Dedifferentiated amniotic fluid mesenchymal stem cell (primary cell): Measurements from ENCODE around the gene ARMH2.
"Not testable (repeated sequence)": the region's sequence is repeated elsewhere in the genome, so short reads cannot be mapped to it uniquely, and the experiment has no call there.

ENCODE experiments used
- DNase-seq: peaks from one replicate; pipeline ENCODE4 v3.0.0-alpha.2; 2016; ENCODE audit errors: extremely low spot score

The ARMH2 gene

DNA sequence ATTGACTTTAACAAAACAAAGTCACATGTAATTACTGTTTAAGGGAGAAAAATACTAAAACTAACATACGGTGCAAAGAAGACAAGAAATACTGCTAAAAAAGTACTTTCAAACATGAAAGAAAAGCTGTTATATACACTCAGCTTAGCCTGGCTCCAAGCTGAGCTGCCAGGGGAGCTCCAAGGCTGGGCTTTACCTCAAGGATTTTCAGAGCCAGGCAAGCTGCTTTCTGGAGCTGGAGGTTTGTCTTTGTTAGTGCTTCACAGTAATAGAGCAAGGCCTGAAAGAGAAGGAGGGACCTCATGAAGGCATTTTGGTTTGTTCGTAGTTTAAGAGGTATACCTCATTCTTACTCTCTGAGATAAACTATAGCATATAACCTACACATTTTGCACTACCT is 19.6 kb upstream of the ARMH2 start:
- DNase-seq, result no peak

- DNase-seq, result no peak
Observed at GRCh38 chr6:24809728-24810127, 11.0 kb upstream of the ARMH2 start.

DNA sequence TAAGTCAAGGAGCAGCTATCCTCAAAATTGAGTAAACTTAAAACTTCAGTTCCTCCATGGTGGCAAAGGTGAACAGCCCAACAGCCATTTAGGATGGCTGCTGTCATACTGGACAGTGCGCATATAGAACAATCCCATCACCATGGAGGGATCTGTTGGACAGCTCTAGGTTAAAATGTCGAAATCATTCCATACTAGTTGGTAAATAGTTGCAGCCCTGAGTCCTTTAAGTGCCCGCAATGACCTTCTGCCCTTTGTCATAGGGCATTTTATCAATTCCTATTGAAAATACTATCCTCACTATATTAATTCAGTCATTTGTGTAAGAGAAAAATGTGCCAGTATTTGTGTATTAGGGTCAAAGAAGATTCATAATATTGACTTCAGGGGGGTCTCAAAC is 8.9 kb upstream of the ARMH2 start:
- DNase-seq, result no peak

DNA sequence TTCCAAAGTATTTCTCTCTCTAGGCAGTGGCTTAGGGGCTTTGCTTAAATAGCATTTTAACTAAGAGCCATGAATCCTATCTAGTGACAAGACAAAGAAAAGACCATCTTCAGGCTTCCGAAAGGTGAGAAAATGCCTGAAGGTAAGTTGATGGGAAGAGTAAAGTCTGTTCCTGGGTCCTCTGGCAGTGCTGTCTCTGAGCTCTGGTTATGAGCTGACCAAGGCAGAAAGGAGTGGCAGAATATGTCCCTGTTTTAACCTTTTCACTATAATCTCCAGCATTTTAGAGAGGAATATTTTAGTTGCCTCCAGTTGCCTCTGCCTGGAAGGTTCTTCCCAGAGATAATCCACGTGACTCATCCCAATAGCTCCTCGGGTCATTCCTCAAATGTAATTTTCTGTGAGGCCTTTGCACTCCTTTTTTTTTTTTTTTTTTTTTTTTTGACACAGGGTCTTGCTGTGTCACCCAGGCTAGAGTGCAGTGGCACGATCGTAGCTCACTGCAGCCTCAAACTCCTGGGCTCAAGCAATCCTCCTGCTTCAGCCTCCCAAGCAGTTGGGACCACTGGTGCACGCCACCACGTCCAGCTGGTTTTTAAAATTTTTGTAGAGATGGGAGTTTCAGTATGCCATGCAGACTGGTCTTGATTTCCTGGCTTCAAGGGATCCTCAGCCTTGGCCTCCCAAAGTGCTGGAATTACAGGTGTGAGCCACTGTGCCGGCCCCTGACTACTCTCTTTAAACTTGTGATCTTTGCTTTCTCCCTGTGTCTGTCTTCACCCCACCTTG is 3.7 kb upstream of the ARMH2 start:
- DNase-seq, result no peak

GRCh38 chr6:24799541-24799915 is 811 bp upstream of the ARMH2 start:
- DNase-seq, result no peak

DNA sequence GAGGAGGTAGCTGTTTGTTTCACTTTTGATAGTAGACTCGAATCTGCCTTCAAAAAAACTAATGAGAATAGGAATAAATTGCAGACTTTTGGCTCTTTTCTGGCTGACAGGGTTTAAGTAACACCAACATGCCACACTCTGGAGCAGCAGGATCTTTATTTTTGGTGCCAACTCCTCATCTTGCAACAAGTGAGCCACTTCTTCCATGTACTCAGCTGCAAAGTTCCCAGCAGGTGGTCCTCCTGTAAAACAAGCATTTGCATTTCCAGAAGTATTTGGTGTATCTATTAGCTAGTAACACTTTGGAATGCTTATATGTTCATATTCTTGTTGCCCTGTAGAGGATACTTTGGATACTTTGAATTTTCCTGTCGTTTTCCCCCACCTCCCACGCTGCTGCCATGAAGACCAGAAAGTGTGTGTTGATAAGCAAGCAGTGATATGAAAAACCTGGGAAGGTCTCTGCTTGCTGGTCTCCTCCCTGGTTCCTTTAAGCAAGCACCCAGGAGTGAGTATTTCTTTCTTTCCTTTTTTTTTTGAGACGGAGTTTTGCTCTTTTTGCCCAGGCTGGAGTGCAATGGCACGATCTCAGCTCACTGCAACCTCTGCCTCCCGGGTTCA is 1.0 kb downstream of the ARMH2 start:
- no peak for DNase-seq

DNA sequence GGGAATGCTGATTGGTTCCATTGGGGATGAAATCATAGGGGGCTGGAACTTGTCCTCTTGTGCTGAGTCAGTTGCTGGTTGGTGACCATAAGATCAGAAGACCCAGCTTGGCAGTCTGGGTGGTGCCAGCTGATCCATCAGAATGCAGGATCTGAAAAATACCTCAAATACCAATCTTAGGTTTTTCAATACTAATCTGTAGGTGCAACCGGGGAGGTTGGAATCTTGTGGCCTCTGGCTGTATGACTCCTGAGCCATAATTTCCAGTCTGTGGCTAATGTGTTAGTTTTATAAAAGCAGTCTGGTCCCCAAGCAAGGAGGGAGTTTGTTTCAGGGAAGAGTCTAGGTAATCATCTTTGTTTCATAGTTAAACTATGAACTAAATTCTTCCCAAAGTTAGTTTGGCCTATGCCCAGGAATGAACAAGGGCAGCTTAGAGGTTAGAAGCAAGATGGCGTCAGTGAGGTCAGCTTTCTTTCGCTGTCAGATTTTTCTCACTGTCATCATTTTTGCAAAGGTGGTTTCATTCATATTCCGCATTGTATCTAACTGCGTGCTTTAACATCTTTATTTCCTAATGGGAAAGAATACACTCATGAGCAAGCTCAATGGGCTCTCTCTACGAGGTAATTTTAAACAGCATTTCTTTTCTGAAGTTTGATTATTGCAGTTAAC is 2.0 kb downstream of the ARMH2 start:
- no peak for DNase-seq

DNA sequence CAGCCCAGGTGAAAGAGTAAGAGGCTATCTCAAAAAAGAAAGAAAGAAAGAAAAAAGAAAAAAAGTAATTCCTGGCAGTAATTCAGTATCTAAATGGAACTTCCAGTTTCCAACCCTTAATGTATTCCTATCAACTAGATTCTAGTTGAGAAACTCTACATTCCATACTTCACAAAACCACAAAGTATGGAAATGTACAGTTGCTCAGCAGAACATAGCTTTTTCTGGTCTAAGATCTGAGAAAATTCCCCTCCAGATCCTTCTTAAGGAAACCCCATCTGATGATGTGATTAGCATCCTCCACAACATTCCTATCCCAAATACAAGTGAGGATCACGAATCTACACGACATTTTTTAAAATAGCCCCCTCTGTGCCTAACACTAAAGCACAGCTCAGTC is 3.6 kb downstream of the ARMH2 start:
- DNase-seq, result no peak

DNA sequence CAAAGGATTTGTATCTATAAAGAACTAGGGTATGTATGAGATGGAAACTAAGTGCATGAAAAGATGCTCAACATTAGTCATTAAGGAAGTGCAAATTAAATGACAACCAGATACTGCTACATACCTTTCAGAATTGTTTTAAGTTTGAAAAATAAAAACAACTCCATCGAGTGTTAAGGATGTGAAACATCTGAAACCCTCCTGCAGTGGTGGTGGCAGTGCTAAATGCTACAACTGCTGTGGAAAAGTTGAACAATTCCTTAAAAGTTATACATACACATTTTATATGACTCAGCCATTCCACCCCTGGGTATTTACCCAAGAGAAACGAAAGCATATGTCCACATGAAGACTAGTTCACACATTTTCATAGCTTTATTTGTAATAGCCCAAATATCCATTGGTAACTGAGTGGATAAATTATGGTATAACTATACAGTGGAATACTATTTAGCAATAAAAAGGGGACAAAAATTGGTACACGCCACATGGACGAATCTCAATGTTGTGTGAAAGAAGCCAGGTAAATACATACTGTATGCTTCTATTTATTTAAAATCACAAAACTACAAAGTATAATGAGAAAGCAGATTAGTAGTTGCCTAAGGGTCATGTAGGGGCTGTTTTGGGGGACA is 10.6 kb downstream of the ARMH2 start:
- no peak for DNase-seq

DNA sequence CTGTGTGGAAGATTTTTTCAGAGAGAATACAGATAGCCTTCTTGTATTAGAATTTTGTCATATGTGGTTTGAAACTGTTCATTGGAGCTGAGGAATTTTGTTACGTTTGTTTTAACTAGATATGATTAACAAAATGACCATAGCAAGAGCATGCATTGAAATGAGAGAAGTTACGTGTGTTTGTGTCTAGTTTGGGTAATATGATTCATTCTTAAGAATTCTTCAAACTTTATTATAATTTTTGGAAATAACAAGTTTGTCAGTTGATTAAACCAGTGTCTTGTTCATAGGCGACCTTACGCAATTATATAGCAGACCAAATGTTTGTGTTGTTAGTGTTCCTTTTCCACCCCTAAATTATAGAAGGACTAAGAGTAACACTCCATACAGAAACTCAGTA is 18.5 kb downstream of the ARMH2 start:
- DNase-seq, result no peak

DNA sequence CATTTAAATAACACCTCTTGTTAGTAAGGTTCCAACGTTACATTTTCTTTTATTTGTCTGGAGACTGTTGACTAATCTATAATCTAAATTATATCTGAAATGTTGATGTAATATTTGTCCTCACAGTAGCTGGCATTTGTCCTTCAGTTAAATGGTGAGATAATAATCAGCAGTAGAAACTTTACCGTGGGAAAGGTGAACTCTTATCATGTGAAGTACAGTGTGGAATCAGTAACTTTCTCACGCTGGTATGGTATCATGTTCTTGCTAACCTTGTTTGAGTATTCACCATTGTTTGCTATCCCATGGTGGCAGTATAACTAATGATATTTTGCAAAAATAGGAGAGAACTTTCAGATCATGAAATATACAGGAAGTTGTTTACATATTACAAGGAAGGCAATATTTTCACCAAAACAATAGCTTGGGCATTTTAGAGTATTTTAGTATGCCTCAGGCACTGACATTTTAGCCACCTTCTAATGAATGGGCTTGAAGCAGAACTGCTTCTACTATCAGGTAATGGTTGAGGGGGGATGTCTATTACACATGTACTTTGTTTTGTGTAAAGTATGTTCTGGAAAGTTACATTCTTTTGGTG is 19.2 kb downstream of the ARMH2 start:
- no peak for DNase-seq

GRCh38 chr6:24778878-24779277 is 19.8 kb downstream of the ARMH2 start:
- DNase-seq, result no peak

- no peak for DNase-seq
Observed at GRCh38 chr6:24778121-24778520, 20.6 kb downstream of the ARMH2 start.

GRCh38 chr6:24777227-24777626 is 21.5 kb downstream of the ARMH2 start:
- no peak for DNase-seq

- DNase-seq, result peak; percentile 21
Observed at GRCh38 chr6:24775520-24776058, 23.1 kb downstream of the ARMH2 start.

DNA sequence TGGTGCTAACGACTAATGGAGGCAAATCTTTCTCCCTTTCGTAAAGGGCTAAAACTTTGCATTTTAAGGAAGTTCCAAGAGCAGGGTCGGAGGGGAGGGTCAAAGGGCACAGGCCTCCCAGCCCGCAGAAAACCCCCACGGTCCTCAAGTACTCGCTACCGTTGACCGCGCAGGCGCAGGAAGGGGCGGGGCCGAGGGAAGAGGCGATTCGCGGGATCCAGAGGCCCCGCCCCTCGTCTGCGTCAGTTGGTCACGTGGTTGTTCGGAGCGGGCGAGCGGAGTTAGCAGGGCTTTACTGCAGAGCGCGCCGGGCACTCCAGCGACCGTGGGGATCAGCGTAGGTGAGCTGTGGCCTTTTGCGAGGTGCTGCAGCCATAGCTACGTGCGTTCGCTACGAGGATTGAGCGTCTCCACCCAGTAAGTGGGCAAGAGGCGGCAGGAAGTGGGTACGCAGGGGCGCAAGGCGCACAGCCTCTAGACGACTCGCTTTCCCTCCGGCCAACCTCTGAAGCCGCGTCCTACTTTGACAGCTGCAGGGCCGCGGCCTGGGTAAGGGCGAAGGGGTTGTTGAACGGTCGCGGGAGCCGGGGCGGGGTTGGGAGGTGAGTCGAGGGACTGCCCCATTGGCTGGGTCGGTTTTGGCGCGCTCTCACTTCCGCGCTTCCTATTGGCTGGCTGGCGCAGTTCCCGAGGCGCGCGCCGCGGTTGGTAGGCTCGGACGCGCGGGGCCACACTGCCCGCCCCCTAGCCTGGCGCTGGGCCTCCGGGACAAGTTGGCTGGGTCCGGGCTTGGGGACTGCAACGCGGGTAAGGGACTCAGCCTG is 23.8 kb downstream of the ARMH2 start, which contains the start of gene GMNN:
GMNN (plus strand) TSS at position 242 of the 824 bp plus-strand sequence. CDS start 2,310 bp downstream, outside the sequence.
- peak; percentile 93 for DNase-seq

GRCh38 chr6:24768361-24768760 is 30.4 kb downstream of the ARMH2 start:
- DNase-seq, result no peak

- DNase-seq, result peak; percentile 49
Observed at GRCh38 chr6:24766680-24767462, 31.8 kb downstream of the ARMH2 start.

DNA sequence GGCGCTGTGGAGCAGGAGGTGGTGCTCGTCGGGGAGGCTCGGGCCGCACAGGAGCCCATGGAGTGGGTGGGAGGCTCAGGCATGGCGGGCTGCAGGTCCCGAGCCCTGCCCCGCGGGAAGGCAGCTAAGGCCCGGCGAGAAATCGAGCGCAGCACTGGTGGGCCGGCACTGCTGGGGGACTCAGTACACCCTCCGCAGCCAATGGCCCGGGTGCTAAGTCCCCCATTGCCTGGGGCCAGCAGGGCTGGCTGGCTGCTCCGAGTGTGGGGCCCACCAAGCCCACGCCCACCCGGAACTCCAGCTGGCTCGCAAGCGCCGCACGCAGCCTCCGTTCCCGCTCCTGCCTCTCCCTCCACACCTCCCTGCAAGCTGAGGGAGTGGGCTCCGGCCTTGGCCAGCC is 32.7 kb downstream of the ARMH2 start:
- DNase-seq, result not testable (repeated sequence)
